Measurements from ENCODE around the gene NEO1. TPM values are rescaled to one million over a fixed set of nuclear protein-coding genes. Genes with fewer than 3 reads are reported as not detected.

NEO1 gene
- total RNA-seq, 1 donor from 2014 or later, result 0.07 TPM

DNA sequence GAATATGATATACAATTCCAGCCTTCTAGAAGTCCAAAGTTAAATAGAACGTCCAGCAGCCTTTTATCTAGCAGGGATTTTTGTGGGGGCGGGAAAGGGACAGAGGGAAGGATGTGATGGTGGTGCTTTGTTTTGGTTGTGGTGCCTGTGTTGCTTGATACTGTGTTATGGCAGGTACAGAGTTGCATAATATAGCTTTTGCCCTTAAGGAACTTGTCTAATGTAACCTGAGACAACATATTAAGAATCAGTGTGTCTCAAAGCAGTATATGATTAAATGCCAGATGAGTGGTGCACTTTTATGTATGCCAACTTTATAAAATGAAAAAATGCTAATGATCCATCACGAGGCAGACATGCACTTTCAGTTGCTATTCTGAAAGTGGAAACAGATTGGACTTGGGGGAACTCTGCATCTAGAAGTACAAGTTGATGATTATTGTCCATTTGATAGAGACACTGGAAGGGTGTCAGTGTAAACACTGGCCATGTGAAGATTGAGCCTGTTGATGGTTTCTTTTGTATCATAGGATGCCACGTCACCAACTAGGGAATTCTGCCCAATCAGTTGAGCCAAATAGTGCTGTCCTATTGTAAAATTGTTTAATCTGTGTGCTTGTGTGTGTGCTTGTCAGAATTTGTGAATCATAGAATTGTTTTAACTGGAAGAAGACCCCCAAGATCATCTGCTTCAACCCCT, 23.0 kb downstream of the NEO1 start:
- DNase-seq (ENCODE audit: low read depth, low spot score), result no peak

DNA sequence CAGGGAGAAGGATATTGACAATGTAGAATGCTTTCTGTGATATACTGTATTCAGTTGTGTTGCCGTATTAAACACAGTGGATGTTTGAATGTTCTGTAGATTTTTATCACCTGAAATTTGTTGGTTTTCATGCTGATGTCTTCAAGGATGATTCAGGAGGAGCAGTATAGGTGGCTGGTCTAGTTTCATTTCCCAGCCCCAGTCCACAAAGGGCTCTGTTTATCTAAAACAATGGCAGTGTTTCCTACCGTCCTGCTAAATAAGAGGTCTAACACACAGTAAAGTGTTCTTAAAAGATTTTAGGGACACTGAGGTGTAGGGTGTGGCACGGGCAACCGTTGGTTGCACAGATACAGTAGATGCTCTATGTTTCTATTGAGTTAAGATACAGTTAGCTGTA, 26.0 kb downstream of the NEO1 start:
- DNase-seq (ENCODE audit: low read depth, low spot score), result no peak

DNA sequence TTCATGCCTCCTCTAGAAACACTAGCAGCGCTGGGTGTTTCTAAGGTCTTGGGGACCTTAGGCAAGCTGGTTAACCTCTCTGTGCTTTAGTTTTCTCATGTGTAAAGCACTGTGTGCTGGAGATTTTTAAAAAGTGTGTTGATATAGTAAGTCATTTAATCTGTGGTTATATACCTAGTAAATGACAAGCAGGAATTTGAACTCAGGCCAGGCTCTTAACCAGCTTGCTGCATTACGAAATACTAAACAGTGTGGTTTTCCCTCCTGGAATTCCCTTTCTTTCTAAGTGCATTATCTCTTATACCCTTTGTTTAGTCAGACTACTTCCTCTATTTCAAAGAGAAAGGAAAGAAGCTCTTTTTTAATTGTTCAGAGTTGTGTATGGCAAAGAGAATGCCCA, 26.5 kb downstream of the NEO1 start:
- no peak for DNase-seq (ENCODE audit: low read depth, low spot score)

DNA sequence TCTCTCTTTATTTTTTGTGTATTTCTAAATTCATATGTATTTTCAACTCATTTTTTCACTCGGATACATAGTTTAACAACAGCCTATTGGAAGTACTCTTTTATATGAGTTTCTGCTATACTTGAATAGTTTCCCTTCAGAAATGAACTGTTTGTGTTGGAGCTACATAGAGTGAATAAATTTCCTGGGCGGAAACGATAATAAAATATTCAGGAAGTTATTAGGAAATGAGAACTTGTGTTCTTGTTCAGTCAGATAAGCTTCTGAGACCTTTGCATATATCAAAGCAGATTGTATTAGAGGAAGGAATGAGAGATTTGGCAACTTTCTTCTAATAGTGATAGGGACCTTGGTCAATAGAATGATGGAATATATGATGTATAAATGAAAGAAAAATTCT, 27.3 kb downstream of the NEO1 start:
- peak; percentile 53 for DNase-seq (ENCODE audit: low read depth, low spot score)

DNA sequence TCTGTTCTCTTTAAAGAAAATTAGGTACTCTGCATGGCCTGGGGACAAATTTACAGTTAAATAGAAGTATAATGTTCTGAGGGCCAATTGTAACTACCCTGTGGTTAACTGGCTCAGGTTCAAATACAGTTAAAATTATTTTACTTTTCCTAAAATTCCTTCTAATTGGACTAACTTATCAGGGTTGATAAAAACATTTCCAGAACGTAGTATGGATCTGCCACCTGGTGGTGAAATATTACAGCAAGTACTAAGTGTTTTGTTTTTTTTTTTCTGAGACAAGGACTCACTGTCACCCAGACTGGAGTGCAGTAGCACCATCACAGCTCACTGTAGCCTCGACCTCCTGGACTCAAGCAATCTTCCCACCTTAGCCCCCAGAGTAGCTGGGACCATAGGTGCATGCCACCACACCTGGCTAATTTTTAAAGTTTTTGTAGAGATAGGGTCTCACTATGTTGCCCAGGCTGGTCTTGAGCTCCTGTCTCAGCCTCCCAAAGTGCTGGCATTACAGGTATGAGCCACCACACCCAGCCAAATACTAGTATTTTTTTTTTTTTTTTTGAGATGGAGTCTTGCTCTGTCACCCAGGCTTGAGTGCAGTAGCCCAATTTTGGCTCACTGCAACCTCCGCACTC, 29.2 kb downstream of the NEO1 start:
- peak; percentile 4 for DNase-seq (ENCODE audit: low read depth, low spot score)

DNA sequence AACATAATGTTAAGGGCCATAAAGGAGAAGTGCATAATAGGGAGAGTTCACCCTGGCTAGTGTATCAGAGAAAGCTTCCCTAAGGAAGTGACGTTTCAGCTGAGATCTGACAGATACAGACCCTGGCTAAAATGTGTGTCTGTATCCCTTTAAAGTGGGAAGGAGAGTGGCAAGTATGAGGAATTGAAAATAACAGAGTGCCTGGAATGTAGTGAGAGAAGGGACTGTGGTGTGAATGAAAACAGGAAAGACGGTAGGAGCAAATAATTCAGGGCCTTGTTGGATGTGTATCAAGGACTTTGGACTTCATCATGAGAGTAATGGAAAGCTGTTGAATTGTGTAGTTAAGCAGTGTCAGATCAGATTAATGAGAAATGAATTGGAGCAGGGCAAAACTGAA, 30.5 kb downstream of the NEO1 start:
- no peak for DNase-seq (ENCODE audit: low read depth, low spot score)

DNA sequence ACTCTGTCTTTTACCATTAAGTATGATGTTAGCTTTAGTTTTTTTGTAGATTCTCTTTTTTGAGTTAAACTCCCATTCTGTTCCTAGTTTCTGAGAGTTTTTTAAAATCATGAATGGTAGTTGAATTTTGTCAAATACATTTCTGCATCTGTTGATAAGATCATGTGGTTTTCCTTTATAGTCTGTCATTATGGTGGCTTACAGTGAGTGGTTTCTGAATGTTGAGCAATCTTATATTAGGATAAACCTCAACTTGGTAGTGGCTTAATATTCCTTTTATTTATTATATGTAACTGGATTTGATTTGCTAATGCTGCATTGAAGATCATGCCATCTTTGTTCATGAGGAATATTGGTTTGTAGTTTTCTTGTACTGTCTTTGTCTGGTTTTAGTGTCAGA, 34.8 kb downstream of the NEO1 start:
- DNase-seq (ENCODE audit: low read depth, low spot score), result no peak

DNA sequence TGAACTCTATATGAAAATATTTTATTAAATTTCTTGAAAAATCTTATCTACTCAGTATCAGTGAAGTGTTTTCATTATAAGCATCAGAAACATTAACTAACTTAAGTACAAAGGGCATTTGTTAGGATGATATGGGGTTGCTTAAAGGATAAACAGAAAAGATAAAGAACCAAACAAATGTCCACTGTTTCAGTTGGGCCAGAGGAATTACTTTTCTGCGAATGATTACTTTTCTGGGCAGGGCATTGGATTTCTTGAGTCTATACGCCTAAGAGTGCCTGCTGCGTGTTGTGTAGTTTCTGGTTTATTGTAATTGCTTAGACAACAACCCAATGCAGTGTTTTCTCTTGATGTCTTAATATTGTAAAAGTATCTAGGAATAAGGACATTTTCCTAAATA, 52.8 kb downstream of the NEO1 start:
- DNase-seq (ENCODE audit: low read depth, low spot score), result no peak

DNA sequence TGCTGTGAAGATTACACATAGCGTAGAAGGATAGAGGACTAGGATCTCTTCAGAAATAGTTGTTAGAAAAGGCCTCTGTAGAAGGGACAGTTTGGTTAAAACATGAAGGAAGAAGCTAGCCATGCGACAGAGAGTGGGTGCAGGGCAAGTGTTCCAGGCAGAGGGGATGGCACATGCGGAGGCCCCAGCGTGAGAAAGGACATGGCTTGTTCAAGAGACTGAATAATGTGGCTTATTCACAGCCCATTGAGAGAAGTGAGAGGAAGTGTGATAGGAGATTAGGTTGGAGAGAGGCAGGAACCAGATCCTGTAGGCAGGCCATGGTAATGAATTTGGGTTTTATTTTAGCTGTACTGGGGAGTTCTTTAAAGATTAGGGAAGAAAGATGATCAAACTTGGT, 56.4 kb downstream of the NEO1 start:
- DNase-seq (ENCODE audit: low read depth, low spot score), result no peak

DNA sequence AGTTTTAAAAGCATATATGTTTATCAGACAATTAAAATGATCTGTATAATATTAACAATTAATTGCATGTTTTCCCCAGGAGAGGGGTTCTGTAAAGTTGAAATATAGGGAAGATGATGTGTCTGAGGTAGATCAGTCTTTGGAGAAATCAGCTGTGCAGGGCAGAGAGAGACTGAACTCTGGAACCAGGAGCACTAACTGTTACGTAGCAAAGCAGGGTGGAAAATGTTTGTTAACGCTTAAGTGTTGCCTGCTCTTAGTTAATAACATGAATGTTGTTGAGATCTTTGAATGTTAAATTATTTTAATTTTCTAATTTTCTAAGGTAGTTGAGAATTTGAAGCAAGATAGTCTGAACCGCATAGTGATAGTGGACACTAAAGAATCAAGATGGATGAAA, 57.5 kb downstream of the NEO1 start:
- no peak for DNase-seq (ENCODE audit: low read depth, low spot score)

DNA sequence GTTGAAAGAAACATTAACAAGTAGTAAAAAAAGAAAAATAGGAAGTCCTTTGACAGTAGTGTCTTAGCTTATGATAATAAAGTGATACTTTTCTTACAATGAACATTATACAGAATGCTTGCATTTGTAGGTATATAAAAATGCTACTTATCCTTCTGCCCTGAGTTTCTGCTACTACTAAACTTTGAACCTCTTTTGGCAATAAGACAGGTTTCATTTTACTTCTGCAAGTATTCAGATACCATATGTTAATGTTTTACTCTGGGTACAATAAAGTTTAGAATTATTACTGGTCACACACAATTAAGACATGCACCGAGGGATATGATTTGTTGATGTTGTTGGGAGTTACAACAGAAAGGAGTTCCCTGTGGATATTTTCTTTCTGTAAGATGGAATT, 57.9 kb downstream of the NEO1 start:
- no peak for DNase-seq (ENCODE audit: low read depth, low spot score)

DNA sequence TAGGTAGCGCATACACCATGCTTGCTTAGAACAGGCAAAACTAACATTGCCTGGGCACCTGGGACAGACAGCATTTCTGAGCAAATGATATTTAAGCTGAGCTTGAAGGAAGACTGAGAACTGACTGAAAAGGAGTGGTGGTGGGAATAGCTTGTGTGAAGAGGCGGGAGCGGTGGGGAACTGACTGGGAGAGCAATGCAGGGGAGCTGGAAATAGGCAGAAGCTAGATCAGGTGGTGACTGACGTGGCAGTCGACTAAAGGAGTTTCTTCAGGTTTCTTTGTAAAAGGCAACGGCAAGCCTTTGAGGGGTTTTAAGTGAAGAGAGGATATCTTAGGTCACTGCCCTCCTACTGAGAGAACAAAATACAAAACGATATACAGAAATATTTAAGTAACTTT, 61.8 kb downstream of the NEO1 start:
- no peak for DNase-seq (ENCODE audit: low read depth, low spot score)

DNA sequence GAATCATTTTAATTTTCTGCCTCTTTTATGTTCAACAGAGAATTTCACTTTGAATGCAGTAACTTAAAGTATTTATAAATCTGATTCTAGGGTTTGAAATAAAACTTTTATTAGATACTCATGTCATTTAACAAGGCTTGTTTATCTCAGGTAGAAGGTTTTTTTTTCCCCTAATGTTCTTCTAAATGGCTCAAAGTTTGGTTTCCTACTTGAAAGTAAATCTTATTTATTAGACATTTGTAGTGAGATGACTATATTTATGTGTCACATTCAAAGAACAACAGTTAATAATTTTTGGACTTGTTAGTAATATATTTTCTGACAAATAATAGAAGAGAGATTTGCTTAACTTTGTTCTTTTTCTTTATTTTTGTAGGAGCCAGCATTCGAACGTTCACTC, 63.9 kb downstream of the NEO1 start:
- DNase-seq (ENCODE audit: low read depth, low spot score), result no peak

DNA sequence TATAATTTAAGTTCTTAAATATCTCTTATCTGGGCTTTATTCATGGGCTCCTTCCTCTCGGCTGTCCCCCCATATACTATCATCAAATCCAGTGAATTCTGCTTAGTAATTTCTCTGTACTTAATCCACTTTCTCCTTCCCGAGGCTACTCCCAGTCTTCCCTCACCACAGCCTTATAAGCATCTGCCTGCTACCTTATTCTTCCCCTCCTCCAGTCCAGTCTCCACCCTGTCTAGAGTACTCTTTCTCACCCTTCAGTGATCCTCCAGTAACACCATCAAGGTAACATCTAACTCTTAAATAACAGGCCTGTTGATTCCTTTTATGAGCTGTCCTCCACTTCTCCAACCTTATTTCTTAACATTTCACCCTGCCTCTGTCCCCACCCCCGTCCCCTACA, 65.8 kb downstream of the NEO1 start:
- no peak for DNase-seq (ENCODE audit: low read depth, low spot score)

DNA sequence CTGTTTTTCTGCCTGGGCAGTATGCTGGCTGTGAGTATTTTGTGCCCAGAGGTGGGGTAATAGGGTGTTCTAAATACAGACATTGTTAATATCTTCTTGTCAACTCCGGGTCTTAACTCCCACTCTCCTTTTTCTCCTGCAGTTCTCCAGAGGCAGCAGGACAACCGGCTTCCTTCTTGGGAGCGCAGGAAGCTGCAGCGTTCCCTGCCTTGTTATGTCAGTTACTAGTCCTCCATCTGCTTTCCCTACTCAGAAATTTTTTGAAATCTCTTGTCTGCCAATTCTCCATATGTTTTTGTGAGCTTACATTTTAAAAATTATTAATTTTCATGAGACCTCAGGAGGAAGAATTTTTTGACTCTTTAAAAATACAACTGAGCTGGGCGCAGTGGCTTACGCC, 67.2 kb downstream of the NEO1 start:
- no peak for DNase-seq (ENCODE audit: low read depth, low spot score)

DNA sequence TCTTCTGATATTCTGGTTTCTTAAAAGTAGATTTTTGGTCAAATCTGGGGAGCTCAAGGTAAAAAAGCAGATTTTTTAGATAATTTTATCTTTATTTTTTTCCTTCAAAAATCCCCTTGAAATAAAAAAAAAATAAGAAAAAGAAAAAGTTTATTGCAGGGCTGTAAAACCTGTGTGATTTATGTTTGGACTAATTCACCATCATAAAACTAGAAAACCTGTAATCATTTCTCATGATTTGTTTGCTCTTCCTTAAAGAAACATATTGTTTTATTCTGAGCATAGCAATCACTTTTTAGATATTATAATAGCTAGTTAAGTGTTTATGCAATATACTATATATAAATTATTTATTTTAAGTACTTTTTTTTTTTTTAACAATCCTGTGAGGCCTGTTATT, 68.0 kb downstream of the NEO1 start:
- DNase-seq (ENCODE audit: low read depth, low spot score), result no peak

DNA sequence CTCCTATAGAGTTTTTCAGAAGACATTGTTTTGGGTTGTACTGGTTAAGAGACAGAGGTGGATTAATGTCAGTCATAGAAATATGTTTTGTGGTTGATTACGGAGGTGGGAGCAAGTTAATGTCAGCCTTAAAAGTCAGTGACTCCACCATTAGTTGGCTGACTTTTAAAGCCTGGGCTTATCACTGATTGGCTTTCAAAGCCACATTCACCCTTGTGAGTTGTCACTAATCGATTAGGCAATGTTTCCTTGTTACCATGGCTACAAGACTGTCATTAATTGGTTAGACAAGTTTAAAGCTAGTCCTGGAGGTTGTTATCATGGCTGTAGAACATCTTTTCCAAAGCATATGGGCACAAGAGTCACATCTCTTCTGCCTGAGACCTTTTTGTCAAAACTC, 73.0 kb downstream of the NEO1 start:
- no peak for DNase-seq (ENCODE audit: low read depth, low spot score)

DNA sequence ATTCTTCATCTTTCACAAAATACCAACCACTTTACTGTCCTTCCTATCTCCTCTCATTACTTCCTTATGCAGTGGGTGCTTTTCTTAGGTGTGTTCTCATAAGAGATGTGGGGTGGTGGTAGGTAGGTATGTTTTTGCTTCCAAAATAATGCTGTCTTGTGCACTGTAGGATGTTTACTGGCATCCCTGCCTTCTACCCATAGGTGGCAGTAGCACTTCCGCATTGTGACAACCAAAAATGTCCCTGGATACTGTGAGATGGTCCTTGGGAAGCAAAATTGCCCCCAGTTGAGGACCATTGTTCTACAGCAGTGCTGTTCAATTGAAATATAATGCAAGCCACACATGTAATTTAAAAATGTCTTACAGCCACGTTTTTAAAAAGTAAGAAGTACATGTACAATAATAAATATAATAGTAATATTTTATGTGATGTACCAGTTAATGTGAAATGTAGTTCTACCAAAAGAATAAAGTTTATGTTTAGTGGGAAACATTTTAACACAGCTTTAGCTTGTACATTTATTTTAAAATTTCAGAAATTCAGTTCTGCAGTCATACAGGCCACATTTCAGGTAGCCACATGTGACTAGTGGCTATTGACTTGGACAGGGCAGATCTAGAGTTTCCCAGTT, 75.2 kb downstream of the NEO1 start:
- no peak for DNase-seq (ENCODE audit: low read depth, low spot score)

DNA sequence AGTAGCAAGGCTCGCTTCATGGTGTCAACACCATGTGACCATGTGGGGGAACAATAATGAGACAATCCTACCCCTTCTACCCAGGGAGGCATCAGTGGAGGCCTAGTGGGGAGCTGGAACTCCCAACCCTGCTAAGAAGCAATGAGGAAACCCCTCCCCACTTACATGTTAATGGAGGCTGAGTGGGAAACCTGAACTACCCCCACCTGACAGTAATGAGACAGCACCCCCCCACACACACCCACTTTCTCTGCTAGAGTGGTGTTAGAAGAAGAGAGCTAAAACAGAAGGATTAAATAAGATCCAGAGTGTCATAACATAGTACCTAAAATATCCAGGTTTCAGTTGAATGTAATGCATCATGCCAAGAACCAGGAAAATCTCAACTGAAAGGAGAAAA, 78.6 kb downstream of the NEO1 start:
- no peak for DNase-seq (ENCODE audit: low read depth, low spot score)

DNA sequence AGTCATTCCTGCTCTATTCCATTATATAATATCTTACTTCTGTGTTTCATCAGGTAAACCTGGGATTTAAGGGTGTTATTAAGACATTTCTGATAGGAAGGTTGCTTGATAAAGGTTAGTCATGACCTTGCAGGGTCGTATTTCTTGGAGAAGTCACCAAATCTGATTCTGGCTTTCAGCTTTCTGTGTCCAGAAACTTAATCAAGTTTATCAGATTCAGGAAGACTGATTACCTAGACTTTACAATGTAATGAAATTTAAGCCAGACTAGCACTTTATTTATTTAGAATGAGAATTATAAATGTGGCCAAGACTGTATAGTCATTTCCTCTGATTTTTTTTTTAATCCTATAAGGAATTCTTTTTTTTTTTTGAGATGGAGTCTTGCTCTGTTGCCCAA, 81.9 kb downstream of the NEO1 start:
- no peak for DNase-seq (ENCODE audit: low read depth, low spot score)

DNA sequence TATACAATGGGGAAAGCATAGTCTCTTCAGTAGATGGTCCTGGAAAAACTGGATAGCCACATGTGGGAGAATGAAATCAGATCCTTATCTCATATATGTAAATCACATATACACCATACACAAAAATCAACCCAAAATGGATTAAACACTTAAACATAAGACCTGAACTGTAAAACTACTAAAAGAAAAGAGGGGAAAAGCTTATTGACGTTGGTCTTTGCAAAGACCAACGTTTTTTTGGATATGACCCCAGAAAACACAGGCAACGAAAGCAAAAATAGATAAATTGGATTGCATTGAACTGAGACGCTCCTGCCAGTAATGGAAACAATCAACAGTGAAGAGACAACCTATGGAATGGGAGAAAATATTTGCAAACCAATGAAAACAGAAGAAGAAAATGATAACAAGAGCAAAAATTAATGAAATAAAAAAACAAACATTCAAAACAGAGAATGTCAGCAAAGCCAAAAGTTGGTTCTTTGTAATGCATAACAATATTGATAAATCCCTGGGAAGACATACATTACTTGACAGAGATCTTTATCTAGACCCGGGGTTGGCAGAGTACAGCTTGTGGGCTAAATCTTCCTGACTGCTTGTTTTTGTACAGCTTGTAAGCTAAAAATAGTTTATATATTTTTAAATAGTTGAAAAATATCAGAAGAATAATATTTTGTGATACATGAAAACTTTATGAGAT, 86.9 kb downstream of the NEO1 start:
- no peak for DNase-seq (ENCODE audit: low read depth, low spot score)

DNA sequence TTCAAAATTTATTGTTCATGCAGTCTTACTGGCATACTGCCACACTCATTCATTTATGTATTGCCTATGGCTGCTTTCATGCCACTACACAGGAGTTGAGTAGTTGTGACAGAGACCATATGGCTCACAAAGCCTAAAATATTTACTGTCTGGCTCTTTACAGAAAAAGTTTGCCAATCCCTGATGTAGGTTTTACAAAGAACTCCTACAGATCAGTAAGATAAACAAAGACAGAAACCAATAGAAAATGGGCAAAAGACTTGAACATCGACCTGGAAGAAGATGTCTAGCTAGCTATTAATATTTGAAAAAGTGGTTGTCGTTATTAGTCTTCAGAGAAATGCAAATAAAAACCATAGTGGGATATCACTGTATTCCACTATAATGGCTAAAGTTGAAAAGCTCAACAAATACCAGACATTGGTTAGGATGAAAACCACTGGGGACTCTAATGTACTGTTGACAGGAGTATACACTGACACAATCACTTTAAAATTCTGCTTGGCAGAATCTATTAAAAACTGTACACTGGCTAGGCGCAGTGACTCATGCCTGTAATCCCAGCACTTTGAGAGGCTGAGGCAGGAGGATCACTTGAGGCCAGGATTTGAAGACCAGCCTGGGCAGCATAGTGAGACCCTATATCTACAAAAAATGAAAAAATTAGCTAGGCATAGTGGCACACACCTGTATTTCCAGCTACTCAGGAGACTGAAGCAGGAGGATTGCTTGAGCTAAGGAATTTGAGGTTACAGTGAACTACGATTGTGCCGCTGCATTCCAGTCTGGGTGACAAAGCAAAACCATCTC, 87.7 kb downstream of the NEO1 start:
- no peak for DNase-seq (ENCODE audit: low read depth, low spot score)
